ENCODE data around the gene IL19.
A peak's percentile ranks its signal among the peaks of the same experiment; 100 is the strongest.
"Not testable (repeated sequence)": the region's sequence is repeated elsewhere in the genome, so short reads cannot be mapped to it uniquely, and the experiment has no call there.

IL19 gene

DNA sequence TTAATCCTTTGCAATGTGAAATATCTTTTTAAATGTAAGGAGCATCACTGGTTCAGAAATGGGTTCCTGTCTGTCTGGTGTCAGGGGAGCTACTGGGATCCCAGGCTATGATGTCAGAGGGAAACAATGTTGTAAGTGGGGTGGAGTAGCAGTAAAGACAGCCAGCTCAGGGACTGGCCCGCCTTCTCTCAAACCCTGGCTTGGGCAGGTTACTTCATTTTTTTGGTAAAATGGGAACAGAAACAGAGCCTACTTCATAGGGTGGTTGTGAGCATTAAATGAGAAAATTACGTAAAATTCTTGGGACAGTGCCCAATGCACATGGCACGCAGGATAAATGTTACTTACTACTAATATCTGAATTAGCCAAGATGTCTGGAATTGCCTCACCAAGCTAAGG, 64.1 kb downstream of the IL19 start:
- peak; percentile 50 for DNase-seq

DNA sequence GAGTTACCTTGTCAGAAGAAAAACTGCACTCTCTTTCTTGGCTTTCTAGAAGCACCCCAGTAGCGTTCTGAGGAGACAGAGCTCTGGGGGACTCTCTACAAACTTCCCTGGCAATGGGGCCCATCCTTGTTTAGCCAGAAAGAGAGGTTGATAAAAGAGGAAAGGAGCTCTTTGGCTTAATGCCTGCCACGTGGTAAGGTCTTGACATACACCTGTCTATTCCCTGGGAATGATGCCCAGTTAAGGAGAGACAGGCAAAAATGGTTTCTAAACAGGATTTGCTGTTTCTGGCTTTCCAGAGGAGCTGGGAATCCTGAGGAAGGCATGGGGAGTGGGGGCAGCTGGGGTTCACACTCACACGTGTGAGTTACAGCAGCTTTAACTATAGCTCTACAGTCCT, 64.6 kb downstream of the IL19 start:
- DNase-seq: no peak

DNA sequence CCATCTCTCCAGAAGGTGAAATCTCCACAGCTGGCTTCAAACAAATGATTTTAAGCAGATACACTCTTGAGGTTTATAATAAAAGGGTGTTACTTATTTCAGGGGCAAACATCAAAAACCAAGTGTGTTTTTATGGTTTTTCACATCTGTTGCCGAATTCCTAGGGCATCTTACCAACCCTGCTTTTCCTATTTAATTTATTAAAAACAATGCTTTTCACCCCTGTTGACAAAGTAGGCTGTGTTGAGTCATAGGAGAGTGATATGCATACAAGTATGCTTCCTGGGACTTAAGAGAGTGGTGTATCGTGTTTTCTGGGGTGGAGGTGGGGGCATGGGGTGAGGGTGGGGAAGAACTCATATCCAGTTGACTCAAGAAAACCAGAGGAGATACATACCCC, 65.5 kb downstream of the IL19 start:
- no peak for DNase-seq

DNA sequence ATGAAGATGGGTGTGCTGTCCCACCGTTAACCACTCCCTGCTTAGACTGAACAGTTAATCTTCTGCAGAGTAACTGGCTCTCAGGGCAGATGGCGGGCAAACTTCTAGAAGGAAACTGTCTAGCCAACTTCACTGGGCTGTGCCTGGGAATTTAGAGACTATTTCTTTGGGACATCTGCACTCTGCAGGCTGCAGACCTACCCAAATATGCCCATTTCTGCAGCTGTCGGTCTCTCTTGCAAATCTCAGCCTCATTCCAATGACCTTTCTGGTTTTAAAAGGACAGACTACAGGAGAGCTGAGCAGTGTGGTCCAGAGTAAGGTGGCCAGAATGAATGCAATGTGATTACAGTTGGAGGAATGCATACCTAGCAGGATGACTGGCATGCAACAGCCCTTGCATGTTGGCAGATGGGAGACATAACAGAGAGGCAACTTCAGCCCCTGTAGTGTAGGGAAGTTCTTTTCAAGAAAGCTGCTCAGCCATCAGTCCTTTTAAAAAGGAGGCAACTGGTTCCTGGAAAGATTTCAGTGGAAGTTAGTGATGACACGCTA, 68.5 kb downstream of the IL19 start:
- DNase-seq: no peak

DNA sequence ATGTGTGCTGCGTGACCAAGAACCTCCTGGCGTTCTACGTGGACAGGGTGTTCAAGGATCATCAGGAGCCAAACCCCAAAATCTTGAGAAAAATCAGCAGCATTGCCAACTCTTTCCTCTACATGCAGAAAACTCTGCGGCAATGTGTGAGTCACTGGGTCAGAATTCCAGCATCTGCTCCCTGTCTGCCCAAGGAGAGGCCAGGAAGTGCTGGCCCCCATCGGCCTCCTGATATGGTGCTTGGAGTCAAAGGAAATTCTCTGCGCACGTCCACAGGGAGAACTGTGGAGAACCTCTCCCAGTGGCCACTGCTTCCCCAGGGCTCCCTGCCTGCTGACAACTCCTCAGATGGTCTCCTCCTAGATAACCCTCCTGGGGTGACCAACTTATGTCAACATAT, 69.3 kb downstream of the IL19 start:
- no peak for DNase-seq

DNA sequence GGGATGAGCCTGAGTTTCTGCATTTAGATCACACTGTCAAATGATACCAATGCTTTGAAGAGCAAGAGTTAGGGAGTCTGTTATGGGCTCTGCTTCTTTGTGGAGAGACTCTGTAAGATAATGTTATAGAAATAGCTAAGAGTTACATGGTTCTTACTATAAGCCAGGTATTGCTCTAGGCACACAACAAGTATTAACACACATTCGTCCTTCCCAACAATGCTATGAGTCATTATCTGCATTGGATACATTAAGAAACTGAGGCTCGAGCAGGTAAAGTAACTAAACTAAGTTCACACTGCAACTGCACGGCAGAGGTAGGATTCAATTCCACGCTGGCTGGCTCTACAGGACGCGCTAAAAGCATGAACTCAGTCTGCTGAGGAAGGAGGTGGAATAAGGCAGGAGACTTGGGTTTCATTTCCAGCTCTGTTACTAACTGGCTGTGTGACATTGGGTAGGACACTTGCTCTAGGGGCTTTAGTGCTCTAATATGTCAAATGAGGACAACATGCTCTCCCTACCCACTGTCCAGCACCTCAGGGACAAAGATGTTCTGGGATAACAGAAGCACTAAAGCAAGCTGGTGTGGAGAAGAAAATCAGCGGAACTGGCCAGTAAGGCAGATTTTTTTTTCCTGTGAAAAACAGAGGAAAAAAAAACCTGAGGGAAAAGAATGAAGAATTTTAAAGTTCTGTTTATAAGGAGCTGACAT, 71.2 kb downstream of the IL19 start:
- DNase-seq: no peak

DNA sequence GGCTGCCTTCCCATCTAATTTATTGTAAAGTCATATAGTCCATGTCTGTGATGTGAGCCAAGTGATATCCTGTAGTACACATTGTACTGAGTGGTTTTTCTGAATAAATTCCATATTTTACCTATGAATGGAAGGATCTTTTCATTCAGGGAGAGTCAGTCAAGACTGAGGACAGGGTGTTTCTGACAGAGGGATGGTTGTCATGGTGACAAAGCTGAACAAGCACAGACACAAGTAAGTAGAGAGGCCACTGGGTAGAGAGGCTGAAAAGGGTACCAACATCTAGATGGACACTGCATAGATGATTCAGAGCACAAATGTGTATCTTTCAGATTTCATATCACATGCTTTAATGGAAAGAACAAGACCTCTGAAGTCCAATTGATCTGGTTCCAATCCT, 72.3 kb downstream of the IL19 start:
- DNase-seq: no peak

DNA sequence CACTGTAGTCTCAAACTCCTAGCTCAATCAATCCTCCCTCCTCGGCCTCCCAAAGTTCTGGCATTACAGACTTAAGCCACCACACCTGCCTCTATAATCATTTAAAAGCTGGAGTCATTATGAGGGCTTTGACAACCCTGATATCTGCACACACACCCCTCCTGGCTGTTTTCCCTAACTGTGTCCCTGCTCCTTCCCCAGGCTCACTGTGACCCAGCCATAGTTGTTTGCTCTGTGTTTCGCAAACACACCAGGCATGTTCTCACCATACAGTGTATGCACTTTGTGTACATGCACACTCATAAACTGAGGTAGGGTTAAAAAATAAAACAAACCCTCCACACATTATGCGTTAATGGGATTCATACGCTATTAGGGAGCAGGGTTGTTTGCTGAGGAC, 73.1 kb downstream of the IL19 start:
- DNase-seq: no peak

DNA sequence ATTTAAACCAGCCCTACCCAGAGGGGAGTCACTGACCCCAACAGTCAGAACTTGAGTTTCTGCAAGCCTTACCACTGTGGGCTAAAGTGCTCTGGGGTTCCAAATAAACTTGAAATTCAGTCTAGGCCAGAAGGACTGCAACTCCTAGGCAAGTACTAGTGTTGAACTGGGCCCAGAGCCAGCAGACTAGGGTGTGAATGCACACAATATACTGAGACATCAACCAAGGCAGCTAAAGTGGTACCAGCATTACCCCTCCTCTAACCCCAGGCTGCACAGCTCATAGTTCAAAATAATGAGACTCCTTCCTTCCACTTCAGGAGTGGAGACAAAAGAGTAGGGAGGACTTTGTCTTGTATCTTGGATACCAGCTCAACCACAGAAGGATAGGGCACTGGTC, 75.9 kb downstream of the IL19 start:
- DNase-seq: no peak

DNA sequence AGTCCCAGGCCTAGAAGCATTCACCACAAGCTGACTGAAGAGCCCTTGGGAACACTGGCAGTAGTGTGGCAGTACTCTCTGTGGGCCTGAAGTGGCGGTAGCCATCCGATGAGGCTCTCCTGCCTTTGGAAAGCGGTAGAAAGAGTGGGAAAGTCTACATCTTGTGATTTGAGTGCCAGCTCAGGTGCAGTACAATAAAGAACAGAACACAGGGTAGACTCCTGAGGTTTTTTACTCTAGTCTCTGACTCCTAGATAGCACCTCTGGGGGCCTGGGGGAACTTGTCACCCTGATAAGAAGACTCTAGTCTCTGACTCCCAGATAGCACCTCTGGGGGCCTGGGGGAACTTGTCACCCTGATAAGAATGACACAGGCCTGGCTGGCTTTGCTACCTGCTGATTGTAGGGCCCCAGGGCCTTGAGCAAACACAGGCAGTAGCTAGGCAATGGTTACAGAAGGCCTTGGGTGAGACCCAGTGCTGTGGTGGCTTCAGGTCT, 76.8 kb downstream of the IL19 start:
- no peak for DNase-seq

DNA sequence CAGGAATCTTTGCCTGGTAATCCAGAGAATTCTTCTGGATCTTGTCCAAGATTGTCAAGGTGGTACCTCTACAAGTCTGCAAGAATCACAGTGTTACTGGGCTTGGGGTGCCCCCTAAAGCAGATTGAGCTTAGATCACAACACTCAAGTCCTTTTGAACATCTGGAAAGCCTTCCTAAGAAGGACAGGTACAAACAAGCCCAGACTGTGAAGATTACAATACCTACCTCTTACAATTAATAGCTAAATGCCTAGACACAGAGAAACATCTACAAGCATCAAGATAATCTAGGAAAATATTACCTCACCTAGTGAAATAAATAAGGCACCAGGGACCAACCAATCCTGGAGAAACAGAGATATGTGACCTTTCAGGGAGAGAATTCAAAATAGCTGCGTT, 77.4 kb downstream of the IL19 start:
- no peak for DNase-seq

DNA sequence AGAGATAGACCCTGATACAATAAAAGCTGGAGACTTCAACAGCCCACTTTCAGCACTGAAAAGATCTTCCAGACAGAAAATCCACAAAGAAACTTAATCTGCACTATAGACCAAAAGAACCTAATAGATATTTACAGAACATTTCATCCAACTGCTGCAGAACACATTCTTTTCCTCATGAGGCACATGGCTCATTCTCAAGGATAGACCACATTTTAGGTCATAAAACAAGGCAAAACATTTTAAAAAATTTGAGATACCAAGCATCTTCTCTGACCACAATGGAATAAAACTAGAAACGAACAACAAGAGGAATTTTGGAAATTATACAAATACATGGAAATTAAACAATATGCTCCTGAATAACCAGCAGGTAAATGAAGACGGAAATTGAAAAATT, 79.8 kb downstream of the IL19 start:
- DNase-seq: no peak

DNA sequence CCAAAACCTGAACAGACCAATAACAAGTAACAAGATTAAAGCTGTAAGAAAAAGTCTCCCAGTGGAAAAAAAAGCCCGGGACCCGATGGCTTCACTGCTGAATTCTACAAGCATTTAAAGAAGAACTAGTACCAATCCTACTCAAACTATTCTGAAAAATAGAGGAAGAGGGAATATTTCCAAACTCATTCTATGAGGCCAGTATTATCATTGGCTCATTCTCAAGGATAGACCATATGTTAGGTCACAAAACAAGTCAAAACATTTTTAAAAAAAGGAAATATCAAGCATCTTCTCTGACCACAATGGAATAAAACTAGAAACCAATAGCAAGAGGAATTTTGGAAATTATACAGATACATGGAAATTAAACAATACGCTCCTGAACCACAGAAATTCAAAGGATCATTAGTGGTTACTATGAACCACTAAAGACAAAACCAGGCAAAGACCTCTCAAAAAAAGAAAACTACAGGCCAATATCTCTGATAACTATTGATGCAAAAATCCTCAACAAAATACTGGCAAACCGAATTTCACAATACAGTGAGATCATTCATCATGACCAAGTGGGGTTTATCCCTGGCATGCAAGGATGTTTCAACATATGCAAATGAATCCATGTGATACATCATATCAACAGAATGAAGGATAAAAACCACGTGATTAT, 80.9 kb downstream of the IL19 start:
- no peak for DNase-seq

DNA sequence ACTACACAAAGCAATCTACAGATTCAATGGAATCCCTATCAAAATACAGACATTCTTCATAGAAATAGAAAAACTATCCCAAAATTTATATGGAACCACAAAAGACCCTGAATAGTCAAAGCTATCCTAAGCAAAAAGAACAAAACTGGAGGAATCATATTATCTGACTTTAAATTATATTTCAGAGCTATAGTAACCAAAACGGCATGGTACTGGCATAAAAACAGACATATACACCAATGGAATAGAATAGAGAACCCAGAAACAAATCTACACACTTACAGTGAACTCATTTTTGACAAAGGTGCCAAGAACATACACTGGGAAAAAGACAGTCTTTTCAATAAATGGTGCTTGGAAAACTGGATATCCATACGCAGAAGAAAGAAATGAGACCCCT, 82.1 kb downstream of the IL19 start:
- not testable (repeated sequence) for DNase-seq

DNA sequence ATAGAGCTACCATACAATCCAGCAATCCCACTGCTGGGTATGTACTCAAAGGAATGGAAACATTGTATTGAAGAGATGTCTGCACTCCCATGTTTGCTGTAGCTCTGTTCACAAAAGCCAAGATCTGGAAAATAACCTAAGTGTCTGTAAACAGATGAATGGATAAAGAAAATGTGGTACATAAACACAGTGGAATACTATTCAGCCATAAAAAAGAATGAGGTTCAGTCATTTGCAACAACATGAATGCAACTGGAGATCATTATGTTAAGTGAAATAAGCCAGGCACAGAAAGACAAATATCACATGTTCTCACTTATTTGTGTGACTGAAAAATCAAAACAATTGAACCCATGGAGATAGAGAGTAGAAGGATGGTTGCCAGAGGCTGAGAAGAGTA, 83.1 kb downstream of the IL19 start:
- not testable (repeated sequence) for DNase-seq

DNA sequence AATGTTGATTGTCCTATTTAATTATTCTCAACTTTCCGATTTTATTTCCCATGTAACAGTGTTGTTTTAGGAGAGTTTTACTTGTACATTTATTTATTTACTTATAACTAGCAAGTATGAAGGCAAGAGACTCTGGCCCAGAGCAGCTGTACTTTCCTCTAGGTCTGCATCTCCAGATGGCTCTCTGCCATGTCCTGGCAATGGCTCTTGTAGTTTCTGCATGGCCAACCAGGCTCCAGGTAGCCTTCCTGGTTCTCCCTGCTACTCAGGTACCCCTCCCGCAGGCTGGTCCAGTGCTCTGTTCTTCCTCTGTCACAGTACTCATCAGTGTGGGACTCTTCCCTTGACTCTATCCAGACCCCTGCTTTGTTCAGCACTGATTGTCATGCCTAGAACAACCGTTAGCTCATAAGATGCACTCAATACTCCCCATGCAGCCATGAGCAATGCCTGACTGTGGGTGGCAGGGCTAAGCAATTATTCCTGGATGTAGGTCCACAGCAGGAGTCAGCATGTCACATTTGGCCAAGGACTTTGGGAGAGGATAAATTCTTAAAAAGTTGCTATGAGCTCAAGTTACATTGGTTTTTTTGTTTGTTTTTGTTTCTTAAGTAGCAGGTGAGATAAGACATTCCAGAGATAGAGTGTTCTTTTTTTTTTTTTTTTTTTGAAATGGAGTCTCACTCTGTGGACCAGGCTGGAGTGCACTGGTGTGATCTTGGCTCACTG, 84.0 kb downstream of the IL19 start:
- no peak for DNase-seq

DNA sequence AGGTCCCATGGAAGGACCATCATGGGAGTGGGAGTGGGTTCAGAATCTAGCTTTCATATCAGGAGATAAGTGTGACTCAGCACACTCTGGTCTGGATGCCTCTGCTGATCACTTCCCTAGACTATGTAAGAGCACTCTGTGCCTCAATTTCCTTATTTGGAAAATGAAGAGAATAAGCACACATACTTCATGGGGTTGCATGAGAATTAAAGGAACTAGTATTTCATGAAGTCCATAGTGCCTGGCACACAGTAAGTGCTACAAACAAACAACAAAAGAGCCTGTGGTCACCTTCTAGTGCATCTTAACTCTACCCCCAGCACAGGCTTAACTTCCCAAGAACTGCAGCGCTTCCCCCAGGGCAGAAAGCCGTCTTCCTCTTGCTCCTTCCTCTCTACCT, 85.3 kb downstream of the IL19 start:
- DNase-seq: no peak

DNA sequence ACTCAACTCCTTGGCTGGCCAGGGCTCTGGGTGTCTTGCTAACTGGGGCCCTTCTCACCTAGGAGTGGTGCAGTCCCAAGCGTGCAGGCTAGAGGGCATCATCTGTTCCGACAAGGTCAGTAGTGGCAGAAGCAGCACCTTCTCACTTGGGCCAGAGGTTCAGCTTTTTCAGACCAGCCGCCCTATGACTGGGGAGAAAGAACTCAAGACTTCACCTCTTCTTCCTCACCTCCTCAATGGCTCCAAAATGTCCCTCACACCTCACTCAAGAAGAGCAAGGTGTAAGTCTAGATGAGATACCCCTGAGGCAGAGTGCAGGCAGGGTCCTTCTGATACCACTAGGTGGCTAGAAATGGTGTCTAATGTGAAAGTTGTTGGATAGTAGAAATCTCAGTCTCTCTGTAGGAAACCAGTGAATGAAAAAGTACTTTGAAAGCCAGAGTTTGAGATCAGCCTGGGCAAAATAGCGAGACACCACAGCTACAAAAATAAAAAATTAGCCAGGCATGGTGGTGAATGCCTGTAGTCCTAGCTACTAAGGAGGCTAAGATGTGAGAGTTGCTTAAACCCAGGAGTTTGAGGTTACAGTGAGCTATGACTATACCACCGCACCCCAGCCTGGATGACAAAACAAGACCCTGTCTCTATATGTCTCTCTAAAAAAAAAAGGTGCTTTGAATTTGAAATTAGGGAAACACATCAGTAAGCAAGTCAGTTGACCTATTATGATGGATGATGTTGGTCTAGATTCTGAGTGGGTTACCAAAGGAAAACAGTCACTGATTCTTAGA, 86.3 kb downstream of the IL19 start:
- peak; percentile 1 for DNase-seq

DNA sequence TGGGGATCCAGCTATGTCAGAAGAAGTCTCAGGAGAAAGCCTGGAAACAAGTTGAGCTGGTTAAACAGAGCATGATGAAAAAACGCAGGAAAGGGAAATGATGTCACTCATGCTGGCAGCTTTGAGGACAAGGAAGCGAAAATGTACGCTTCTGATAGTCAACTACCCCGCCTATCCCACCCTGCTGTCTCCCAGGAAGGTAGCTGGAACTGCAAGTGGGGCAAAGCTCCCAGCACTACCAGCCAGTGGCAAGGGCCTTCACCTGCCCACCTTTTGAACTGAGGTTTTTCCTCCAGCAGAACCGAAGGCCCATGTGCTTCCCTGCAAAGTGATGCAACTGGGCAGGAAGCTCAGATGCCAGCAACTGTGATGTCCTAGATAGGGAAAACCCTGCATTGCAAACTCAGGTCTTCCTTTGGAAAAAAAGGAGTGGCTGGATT, 88.5 kb downstream of the IL19 start:
- DNase-seq: no peak

DNA sequence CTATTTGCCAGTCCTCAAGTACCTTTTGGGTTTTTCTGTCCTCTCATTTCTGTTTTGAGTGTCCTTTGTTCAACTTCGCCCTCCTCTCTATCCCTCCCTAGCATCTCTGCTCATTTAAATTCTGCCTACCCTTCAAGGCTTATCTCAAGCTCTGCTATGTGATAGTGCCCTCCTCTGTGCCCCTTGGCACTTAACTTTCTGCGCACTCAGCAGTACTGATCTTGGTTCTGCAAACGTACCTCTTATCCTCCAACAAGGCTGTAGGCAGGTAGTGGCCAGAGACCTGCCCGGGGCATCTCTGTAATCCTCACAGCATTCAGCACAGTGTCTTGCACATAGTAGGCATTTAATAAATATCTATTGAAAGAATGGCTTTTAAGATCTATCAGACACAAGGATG, 89.6 kb downstream of the IL19 start:
- DNase-seq: no peak

DNA sequence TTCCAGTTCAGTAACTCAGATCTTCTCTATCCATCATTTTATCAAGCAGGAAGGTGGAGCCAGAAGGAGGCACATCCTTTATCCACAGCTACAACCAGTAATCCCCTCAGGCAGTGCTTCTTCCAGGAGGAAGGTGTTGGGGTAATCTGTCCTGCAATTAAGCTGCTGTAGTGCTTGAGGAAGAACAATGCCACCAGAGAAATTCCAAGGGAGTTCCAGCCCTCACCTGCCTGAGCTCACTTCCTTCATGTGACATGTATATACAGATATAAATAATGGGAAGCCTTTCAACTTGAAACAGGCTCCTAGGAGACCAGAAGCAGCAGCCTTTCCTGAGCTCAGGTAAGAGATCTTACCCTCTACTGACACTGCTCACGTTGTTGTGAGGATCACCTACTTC, 92.7 kb downstream of the IL19 start:
- no peak for DNase-seq

DNA sequence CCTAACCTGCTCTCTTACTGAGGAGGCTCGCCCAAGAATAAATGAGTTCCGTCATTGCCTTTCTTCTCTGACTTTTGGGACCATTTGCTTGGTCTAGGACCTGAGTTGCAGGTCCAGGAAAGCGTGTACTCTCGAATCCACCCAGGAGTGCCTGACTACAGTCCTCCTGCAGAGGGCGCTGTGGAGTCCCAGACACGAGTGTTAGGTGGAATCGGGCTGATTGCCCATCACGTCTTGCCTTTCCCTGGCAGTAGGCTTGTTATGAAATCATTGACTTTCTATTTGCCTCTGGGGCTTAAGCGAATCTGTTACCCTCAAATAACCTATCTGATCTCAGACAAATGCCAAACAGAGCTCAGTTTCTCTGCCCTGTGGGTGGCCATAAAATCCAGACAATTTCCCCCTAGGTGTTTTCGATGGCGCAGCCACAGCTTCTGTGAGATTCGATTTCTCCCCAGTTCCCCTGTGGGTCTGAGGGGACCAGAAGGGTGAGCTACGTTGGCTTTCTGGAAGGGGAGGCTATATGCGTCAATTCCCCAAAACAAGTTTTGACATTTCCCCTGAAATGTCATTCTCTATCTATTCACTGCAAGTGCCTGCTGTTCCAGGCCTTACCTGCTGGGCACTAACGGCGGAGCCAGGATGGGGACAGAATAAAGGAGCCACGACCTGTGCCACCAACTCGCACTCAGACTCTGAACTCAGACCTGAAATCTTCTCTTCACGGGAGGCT, 94.5 kb downstream of the IL19 start, which contains the start of gene IL20:
IL20 (plus strand) TSS at position 685 of the 733 bp plus-strand sequence. CDS start 230 bp downstream, outside the sequence.
- DNase-seq: peak; percentile 71
